Ishikawa (cell line): ENCODE measurements around the gene DHRS12.

ENCODE experiments used
- CEBPB ChIP-seq: IDR thresholded peaks from 2 replicates; pipeline ENCODE4 v1.6.1; 2012
- EGR1 ChIP-seq: IDR thresholded peaks from 2 replicates; pipeline ENCODE4 v1.6.1; 2012
- EP300 ChIP-seq: IDR thresholded peaks from 2 replicates; pipeline ENCODE4 v1.6.1; 2012; ENCODE audit warnings: borderline replicate concordance
- FOXM1 ChIP-seq: IDR thresholded peaks from 2 replicates; pipeline ENCODE4 v1.6.1; 2012; ENCODE audit warnings: low read depth, borderline replicate concordance
- RAD21 ChIP-seq: IDR thresholded peaks from 2 replicates; pipeline ENCODE4 v1.6.1; 2012; ENCODE audit warnings: low read depth
- REST ChIP-seq: IDR thresholded peaks from 2 replicates; pipeline ENCODE4 v1.6.1; 2012; ENCODE audit warnings: low read depth, mild to moderate bottlenecking
- TAF1 ChIP-seq: IDR thresholded peaks from 2 replicates; pipeline ENCODE4 v1.6.1; 2012; ENCODE audit warnings: low read depth, mild to moderate bottlenecking
- TEAD4 ChIP-seq: IDR thresholded peaks from 2 replicates; pipeline ENCODE4 v1.6.1; 2012
- YY1 ChIP-seq: IDR thresholded peaks from 2 replicates; pipeline ENCODE4 v1.6.1; 2012; ENCODE audit warnings: low read depth

- TF ChIP-seq FOXM1 (no peak), TEAD4 (no peak), TAF1 (no peak), REST (no peak), CEBPB (no peak), EP300 (no peak), YY1 (no peak), RAD21 (no peak), EGR1 (no peak)
Measured at GRCh38 chr13:51825681-51826254, 21.8 kb upstream of the DHRS12 start.
